Activated CD4-positive, alpha-beta memory T cell treated with anti-CD3 and anti-CD28 coated beads for 36 hours (primary cell): ENCODE data around the gene ACOT7. TPM values are rescaled to one million over a fixed set of nuclear protein-coding genes. Genes with fewer than 3 reads are reported as not detected.

Experiments used
- CTCF ChIA-PET: fragments of 350-600 bp; sonication (Branson Sonifier 250); formaldehyde crosslinking; loops from one replicate; lab custom pipeline; 2021; ENCODE audit warnings: antibody characterized with exemption, inconsistent platforms; lab: Charles Lee
- POLR2A ChIA-PET: fragments of 350-600 bp; sonication (Branson Sonifier 250); formaldehyde crosslinking; loops from one replicate; lab custom pipeline; 2021; ENCODE audit warnings: antibody characterized with exemption; lab: Charles Lee
- DNase-seq: peaks from one replicate; pipeline ENCODE4 v3.0.0-alpha.2; 2020
- H3K27ac Mint-ChIP-seq: one replicate; pipeline ENCODE4 v1.8.0; 2021; ENCODE audit warnings: mixed read lengths
- H3K27me3 Mint-ChIP-seq: one replicate; pipeline ENCODE4 v1.8.0; 2021; ENCODE audit warnings: mixed read lengths
- H3K36me3 Mint-ChIP-seq: one replicate; pipeline ENCODE4 v1.8.0; 2021; ENCODE audit warnings: mixed read lengths
- H3K4me1 Mint-ChIP-seq: one replicate; pipeline ENCODE4 v1.8.0; 2021; ENCODE audit warnings: low read depth, mixed read lengths
- H3K4me3 Mint-ChIP-seq: one replicate; pipeline ENCODE4 v1.8.0; 2021; ENCODE audit warnings: mild to moderate bottlenecking, mixed read lengths
- H3K9me3 Mint-ChIP-seq: one replicate; pipeline ENCODE4 v1.8.0; 2021; ENCODE audit warnings: mixed read lengths
- intact Hi-C: fragments of 100-400 bp; cut with micrococcal nuclease; formaldehyde crosslinking; loops from one replicate; pipeline ENCODE4 v1.15.1; 2023
- total RNA-seq, 2 experiments: library from RNA; stranded (reverse); gene quantifications; one replicate each; pipeline ENCODE4 v1.2.3, GENCODE V29; 2021

Gene ACOT7
- total RNA-seq, 2 experiments from 2014 or later: 93.8 to 94.6 TPM

- no peak overlapping the region for H3K4me3 Mint-ChIP-seq
- H3K27me3 Mint-ChIP-seq: peaks cover 56% of the 10 kb centered on the region
- peak; percentile 84 for DNase-seq
- no peaks in the 10 kb centered on the region for H3K9me3 Mint-ChIP-seq
- ChIA-PET POLR2A (interaction anchor here (0.9 kb wide), 2 partner anchors 39 to 148 kb away, joined by 3 read pairs; partner anchors contain the start of gene ACOT7), CTCF (interaction anchor here (0.6 to 4.8 kb wide), 36 partner anchors 9 to 243 kb away, joined by 3 to 60 read pairs (median 6); partner anchors contain the start of genes ACOT7, HES2, ICMT and RNF207)
- no peak overlapping the region for H3K27ac Mint-ChIP-seq
- peaks cover 8% of the 10 kb centered on the region for H3K4me1 Mint-ChIP-seq
- peaks cover 3% of the 10 kb centered on the region for H3K36me3 Mint-ChIP-seq
- intact Hi-C loops: loop anchor here (2.0 to 5.0 kb wide), 3 partner anchors 36 to 177 kb away; partner anchors contain the start of gene ESPN
These were observed 148.3 kb downstream of the ACOT7 start for GRCh38 chr1:6245086-6245868.

- peaks cover 8% of the 10 kb centered on the region for H3K4me1 Mint-ChIP-seq
- H3K27me3 Mint-ChIP-seq: peaks cover 54% of the 10 kb centered on the region
- CTCF ChIA-PET: interaction anchor here (0.6 to 4.8 kb wide), 22 partner anchors 8 to 196 kb away, joined by 3 to 60 read pairs (median 4); partner anchors contain the start of genes HES2, ICMT and RNF207
- DNase-seq: no peak
- POLR2A ChIA-PET: interaction anchor here (0.9 kb wide), 1 partner anchor 38 kb away, joined by 3 read pairs; no protein-coding TSS in a partner anchor
- no peak overlapping the region for H3K27ac Mint-ChIP-seq
- H3K9me3 Mint-ChIP-seq: no peaks in the 10 kb centered on the region
- H3K4me3 Mint-ChIP-seq: no peak overlapping the region
- peaks cover 3% of the 10 kb centered on the region for H3K36me3 Mint-ChIP-seq
- intact Hi-C loops: loop anchor here (2.0 to 5.0 kb wide), 3 partner anchors 36 to 178 kb away; partner anchors contain the start of gene ESPN
These were observed 149.0 kb downstream of the ACOT7 start for GRCh38 chr1:6244401-6245049.

DNA sequence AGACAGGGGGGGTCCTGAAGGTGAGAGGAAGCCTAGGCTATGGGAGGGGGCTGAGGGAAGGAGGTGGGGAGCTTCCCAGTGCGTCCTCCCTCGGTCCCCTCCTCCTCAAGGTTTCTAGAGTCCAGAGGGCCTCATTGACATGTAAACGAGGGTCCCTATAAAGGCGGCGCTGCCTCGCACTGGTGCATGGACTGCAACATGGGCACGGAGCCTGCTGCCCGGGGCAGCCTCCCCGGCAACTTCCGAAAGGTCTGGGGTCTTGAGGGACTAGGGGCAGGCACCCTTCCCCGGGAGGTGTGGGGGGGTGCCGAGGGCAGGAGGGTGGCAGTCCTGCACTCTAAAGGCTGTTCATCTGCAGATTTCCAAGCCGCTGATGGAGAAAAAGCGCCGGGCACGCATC lies 149.6 kb downstream of the ACOT7 start, which contains the start of gene HES3:
HES3 (plus strand) TSS at position 187 of the 400 bp plus-strand sequence; CDS start at position 374, 187 bp downstream.
- Mint-ChIP-seq H3K9me3 (no peaks in the 10 kb centered on the region), H3K4me3 (no peak within 1 kb of the TSS), H3K4me1 (peaks cover 8% of the 10 kb centered on the region), H3K27me3 (peaks cover 57% of the 10 kb centered on the region), H3K36me3 (peaks cover 3% of the 10 kb centered on the region), H3K27ac (no peak within 1 kb of the TSS)
- ChIA-PET CTCF (interaction anchor here (0.8 to 3.7 kb wide), 6 partner anchors 7 to 171 kb away, joined by 3 to 41 read pairs (median 4); partner anchors contain the start of genes ICMT and RNF207), POLR2A (interaction anchor here (0.9 to 1.5 kb wide), 2 partner anchors 38 to 44 kb away, joined by 3 read pairs; no protein-coding TSS in a partner anchor)
- DNase-seq: no peak
- intact Hi-C loops: loop anchor here (2.0 kb wide), 2 partner anchors 35 to 135 kb away; no protein-coding TSS in a partner anchor

GRCh38 chr1:6243053-6243834 lies 150.3 kb downstream of the ACOT7 start:
- peaks cover 3% of the 10 kb centered on the region for H3K36me3 Mint-ChIP-seq
- intact Hi-C loops: no loop called here

GRCh38 chr1:6241887-6242740 lies 151.5 kb downstream of the ACOT7 start:
- Mint-ChIP-seq H3K4me3 (no peak overlapping the region), H3K36me3 (peaks cover 3% of the 10 kb centered on the region), H3K27me3 (peaks cover 47% of the 10 kb centered on the region), H3K4me1 (peaks cover 8% of the 10 kb centered on the region), H3K9me3 (no peaks in the 10 kb centered on the region), H3K27ac (no peak overlapping the region)
- CTCF ChIA-PET: interaction anchor here (0.5 to 3.0 kb wide), 13 partner anchors 7 to 248 kb away, joined by 3 to 12 read pairs (median 3); partner anchors contain the start of gene RNF207
- no peak for DNase-seq
- intact Hi-C loops: no loop called here
- POLR2A ChIA-PET: no interaction called here

More at GRCh38 chr1:6243053-6243834, 150.3 kb downstream of the ACOT7 start:
- H3K9me3 Mint-ChIP-seq: no peaks in the 10 kb centered on the region
- no peak for DNase-seq
- no peak overlapping the region for H3K4me3 Mint-ChIP-seq
- H3K4me1 Mint-ChIP-seq: peaks cover 8% of the 10 kb centered on the region
- ChIA-PET CTCF (interaction anchor here (0.5 to 3.0 kb wide), 11 partner anchors 9 to 247 kb away, joined by 3 to 12 read pairs (median 3); partner anchors contain the start of gene RNF207), POLR2A (interaction anchor here (1.5 kb wide), 1 partner anchor 43 kb away, joined by 3 read pairs; no protein-coding TSS in a partner anchor)
- no peak overlapping the region for H3K27ac Mint-ChIP-seq
- peaks cover 56% of the 10 kb centered on the region for H3K27me3 Mint-ChIP-seq

DNA sequence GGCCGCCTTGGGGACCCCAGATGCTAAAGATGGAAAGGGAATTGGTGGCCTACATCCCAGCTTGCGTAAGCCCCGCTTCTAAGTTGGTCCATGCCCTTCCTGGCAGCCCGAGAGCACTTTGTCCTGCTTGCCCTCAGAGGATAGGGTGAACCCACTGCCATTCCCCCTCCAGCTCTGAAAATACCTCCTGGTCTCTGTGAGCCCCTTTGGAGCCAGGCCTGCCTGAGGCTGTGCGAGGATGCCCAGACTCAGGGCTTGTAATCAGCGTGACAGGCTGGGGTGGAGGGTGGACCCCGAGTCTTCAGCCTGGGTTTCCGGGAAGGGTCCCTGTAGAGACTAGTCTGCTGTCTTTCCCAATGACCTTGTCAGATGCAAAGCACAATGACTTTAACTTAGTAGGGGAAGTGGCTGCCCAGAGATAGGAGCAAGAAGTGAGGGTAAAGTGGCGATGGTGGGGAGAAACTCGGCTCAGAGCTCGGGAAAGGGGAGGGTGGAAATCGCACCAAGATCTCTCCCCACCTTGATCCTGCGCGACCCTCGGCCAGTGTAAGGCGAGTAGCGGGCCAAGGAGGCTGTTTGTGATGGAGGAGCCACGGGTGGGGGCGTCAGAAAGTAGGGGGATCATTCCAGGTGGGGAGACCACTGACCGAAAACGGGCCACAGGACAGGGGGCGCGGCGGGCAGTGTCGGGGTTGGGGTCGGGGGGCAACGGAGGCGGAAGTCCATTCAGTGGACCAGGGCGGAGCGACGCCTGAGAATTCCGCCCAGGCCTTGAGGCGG lies 152.3 kb downstream of the ACOT7 start:
- no peak for DNase-seq
- ChIA-PET CTCF (interaction anchor here (0.8 to 3.0 kb wide), 6 partner anchors 35 to 249 kb away, joined by 3 to 12 read pairs (median 3); partner anchors contain the start of gene RNF207), POLR2A (no interaction called here)
- intact Hi-C loops: no loop called here
- Mint-ChIP-seq H3K4me3 (no peak overlapping the region), H3K4me1 (peaks cover 4% of the 10 kb centered on the region), H3K27me3 (peaks cover 41% of the 10 kb centered on the region), H3K27ac (no peak overlapping the region), H3K36me3 (no peaks in the 10 kb centered on the region), H3K9me3 (no peaks in the 10 kb centered on the region)

- no peak overlapping the region for H3K4me3 Mint-ChIP-seq
- ChIA-PET POLR2A (no interaction called here), CTCF (interaction anchor here (0.6 to 1.0 kb wide), 2 partner anchors 183 to 1929 kb away, joined by 3 read pairs; no protein-coding TSS in a partner anchor)
- no peaks in the 10 kb centered on the region for H3K36me3 Mint-ChIP-seq
- H3K9me3 Mint-ChIP-seq: no peaks in the 10 kb centered on the region
- intact Hi-C loops: no loop called here
- H3K27me3 Mint-ChIP-seq: peaks cover 37% of the 10 kb centered on the region
- no peak for DNase-seq
- peaks cover 6% of the 10 kb centered on the region for H3K4me1 Mint-ChIP-seq
- H3K27ac Mint-ChIP-seq: no peak overlapping the region
These were observed 153.4 kb downstream of the ACOT7 start for GRCh38 chr1:6239950-6240768.

DNA sequence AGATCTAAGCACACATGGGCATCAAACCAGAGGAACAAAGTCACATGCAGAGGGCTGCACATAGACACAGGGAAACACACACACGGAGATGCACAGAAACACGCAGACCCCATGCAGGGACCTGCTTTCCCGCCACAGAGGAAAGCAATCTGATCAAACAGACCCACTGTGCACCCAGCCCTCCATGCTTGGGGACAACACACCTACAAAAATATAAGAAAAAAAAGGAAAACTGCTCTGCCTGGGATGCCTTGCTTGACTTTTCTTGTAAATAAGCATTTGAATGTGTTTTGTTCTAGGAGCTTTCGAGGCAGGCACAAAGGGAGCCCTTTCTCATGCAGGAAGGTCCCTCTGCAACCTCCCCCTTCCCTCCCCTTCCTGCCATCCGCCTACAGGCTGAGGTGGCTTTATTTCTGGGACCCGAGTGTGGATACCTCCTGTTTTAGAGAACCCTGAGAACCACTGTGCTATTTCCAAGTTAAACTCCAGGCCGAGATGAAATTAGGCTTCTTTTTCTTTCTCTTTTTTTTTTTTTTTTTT lies 154.3 kb downstream of the ACOT7 start:
- Mint-ChIP-seq H3K4me1 (peaks cover 14% of the 10 kb centered on the region), H3K9me3 (no peaks in the 10 kb centered on the region), H3K27me3 (peaks cover 33% of the 10 kb centered on the region), H3K36me3 (no peaks in the 10 kb centered on the region), H3K27ac (no peak overlapping the region), H3K4me3 (no peak overlapping the region)
- CTCF ChIA-PET: interaction anchor here (0.6 to 4.9 kb wide), 9 partner anchors 7 to 1930 kb away, joined by 3 to 41 read pairs (median 3); partner anchors contain the start of gene RNF207
- no peak for DNase-seq
- POLR2A ChIA-PET: no interaction called here
- intact Hi-C loops: no loop called here

DNA sequence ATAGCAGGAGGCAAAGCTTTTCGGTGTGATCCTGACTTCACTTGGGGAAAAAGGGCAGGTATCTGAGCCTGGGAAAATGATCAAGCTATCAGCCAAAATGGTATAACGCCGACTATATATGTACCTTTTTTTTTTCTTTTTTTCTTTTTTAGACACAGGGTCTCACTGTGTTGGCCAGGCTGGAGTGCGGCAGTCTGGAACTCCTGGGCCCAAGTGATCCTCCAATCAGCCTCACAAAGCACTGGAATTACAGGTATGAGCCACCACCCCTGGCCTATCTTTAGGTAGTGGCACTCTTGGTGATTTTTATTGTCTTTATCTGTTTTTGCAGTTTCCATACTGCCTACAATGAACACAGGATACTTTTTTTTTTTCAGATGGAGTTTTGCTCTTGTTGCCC lies 156.5 kb downstream of the ACOT7 start:
- H3K27me3 Mint-ChIP-seq: peaks cover 21% of the 10 kb centered on the region
- peaks cover 15% of the 10 kb centered on the region for H3K36me3 Mint-ChIP-seq
- H3K9me3 Mint-ChIP-seq: no peaks in the 10 kb centered on the region
- no peak for DNase-seq
- intact Hi-C loops: no loop called here
- H3K4me3 Mint-ChIP-seq: peak overlapping the region; percentile 26
- peaks cover 21% of the 10 kb centered on the region for H3K4me1 Mint-ChIP-seq
- H3K27ac Mint-ChIP-seq: no peak overlapping the region
- POLR2A ChIA-PET: interaction anchor here (0.6 kb wide), 1 partner anchor 173 kb away, joined by 3 read pairs; no protein-coding TSS in a partner anchor
- CTCF ChIA-PET: interaction anchor here (0.6 to 4.9 kb wide), 4 partner anchors 9 to 183 kb away, joined by 4 to 41 read pairs (median 6); partner anchors contain the start of gene RNF207
